ENCODE results near the gene CEP72.

The CEP72 gene

GRCh38 chr5:663436-664342 is 51.5 kb downstream of the CEP72 start:
- Histone ChIP-seq H3K27ac (ENCODE audit: low read depth, low read length, poor library complexity, severe bottlenecking) (no peak overlapping the region), H3K79me2 (ENCODE audit: insufficient read depth, low read length) (no peaks in the 10 kb centered on the region), H3K4me1 (ENCODE audit: insufficient read depth, low read length, severe bottlenecking) (no peaks in the 10 kb centered on the region), H4K20me1 (ENCODE audit: insufficient read depth, low read length) (no peaks in the 10 kb centered on the region), H2AFZ (ENCODE audit: low read length) (no peak overlapping the region), H3F3A (ENCODE audit: insufficient read depth, low read length) (no peaks in the 10 kb centered on the region), H3K9ac (ENCODE audit: low read length) (no peak overlapping the region), H3K36me3 (ENCODE audit: insufficient read depth, low read length) (peaks cover 40% of the 10 kb centered on the region), H3K27me3 (ENCODE audit: insufficient read depth, low read length) (no peaks in the 10 kb centered on the region), H3K4me2 (ENCODE audit: low read length) (no peak overlapping the region), H3K9me2 (ENCODE audit: low read depth, low read length) (no peaks in the 10 kb centered on the region), H3K4me3 (ENCODE audit: low read depth, low read length, poor library complexity, severe bottlenecking) (no peak overlapping the region), H3K9me3 (ENCODE audit: low read length) (no peaks in the 10 kb centered on the region)
- TF ChIP-seq, protein P1, sequence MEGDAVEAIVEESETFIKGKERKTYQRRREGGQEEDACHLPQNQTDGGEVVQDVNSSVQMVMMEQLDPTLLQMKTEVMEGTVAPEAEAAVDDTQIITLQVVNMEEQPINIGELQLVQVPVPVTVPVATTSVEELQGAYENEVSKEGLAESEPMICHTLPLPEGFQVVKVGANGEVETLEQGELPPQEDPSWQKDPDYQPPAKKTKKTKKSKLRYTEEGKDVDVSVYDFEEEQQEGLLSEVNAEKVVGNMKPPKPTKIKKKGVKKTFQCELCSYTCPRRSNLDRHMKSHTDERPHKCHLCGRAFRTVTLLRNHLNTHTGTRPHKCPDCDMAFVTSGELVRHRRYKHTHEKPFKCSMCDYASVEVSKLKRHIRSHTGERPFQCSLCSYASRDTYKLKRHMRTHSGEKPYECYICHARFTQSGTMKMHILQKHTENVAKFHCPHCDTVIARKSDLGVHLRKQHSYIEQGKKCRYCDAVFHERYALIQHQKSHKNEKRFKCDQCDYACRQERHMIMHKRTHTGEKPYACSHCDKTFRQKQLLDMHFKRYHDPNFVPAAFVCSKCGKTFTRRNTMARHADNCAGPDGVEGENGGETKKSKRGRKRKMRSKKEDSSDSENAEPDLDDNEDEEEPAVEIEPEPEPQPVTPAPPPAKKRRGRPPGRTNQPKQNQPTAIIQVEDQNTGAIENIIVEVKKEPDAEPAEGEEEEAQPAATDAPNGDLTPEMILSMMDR (IDR thresholded peaks at IDR 0.05; ENCODE audit: low read length): no peak
- TF ChIP-seq EZH2 (IDR thresholded peaks at IDR 0.05; ENCODE audit: borderline replicate concordance, low read length): no peak

DNA sequence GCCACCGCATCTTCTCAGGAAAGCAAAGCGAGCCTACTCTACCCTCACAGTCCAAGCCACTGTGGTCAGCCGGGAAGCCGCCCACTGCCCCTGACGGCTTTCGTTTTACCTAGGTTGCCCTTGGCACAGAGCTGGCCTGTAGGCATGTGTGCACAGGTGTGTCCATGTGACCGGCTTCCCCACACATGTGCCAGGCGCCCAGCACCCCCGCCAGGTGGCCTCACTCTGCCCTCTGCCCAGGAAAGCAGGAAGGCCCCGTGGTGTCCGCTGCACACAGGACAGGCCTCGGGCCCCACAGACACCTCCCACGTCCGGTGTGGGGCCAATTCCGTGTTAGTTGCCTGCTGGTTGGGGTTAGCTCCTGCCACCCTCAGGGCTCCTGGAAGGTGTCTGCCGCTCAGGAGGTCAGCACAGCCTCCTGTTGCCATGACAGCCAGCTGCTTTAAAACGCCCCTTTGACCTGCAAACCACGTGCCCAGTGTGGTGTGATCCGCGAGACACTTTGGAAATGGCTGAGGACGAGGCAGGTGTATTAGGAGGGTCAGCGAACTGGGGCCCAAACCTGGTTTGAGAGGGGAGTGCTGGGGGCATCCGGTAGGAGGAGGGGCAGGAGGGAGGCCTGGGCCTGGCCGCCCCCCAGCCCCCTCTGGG is 52.3 kb downstream of the CEP72 start:
- Histone ChIP-seq H3F3A (ENCODE audit: insufficient read depth, low read length) (no peaks in the 10 kb centered on the region), H3K36me3 (ENCODE audit: insufficient read depth, low read length) (peaks cover 33% of the 10 kb centered on the region), H3K4me3 (ENCODE audit: low read depth, low read length, poor library complexity, severe bottlenecking) (no peak overlapping the region), H3K9me2 (ENCODE audit: low read depth, low read length) (no peaks in the 10 kb centered on the region), H3K4me2 (ENCODE audit: low read length) (no peak overlapping the region), H4K20me1 (ENCODE audit: insufficient read depth, low read length) (no peaks in the 10 kb centered on the region), H2AFZ (ENCODE audit: low read length) (no peak overlapping the region), H3K9ac (ENCODE audit: low read length) (no peak overlapping the region), H3K9me3 (ENCODE audit: low read length) (no peaks in the 10 kb centered on the region), H3K79me2 (ENCODE audit: insufficient read depth, low read length) (no peaks in the 10 kb centered on the region), H3K27ac (ENCODE audit: low read depth, low read length, poor library complexity, severe bottlenecking) (no peak overlapping the region), H3K4me1 (ENCODE audit: insufficient read depth, low read length, severe bottlenecking) (no peaks in the 10 kb centered on the region), H3K27me3 (ENCODE audit: insufficient read depth, low read length) (no peaks in the 10 kb centered on the region)
- TF ChIP-seq, protein P1 (IDR thresholded peaks at IDR 0.05; ENCODE audit: low read length): no peak
- no peak for TF ChIP-seq EZH2 (IDR thresholded peaks at IDR 0.05; ENCODE audit: borderline replicate concordance, low read length)

GRCh38 chr5:664994-665360 is 52.8 kb downstream of the CEP72 start:
- TF ChIP-seq, protein P1 (IDR thresholded peaks at IDR 0.05; ENCODE audit: low read length): no peak
- no peak for TF ChIP-seq EZH2 (IDR thresholded peaks at IDR 0.05; ENCODE audit: borderline replicate concordance, low read length)
- no peaks in the 10 kb centered on the region for H4K20me1 ChIP-seq (ENCODE audit: insufficient read depth, low read length)
- no peak overlapping the region for H3K4me2 ChIP-seq (ENCODE audit: low read length)
- H3K27me3 ChIP-seq (ENCODE audit: insufficient read depth, low read length): no peaks in the 10 kb centered on the region
- peaks cover 28% of the 10 kb centered on the region for H3K36me3 ChIP-seq (ENCODE audit: insufficient read depth, low read length)
- H3F3A ChIP-seq (ENCODE audit: insufficient read depth, low read length): no peaks in the 10 kb centered on the region
- no peak overlapping the region for H3K27ac ChIP-seq (ENCODE audit: low read depth, low read length, poor library complexity, severe bottlenecking)
- no peak overlapping the region for H3K4me3 ChIP-seq (ENCODE audit: low read depth, low read length, poor library complexity, severe bottlenecking)
- no peaks in the 10 kb centered on the region for H3K4me1 ChIP-seq (ENCODE audit: insufficient read depth, low read length, severe bottlenecking)
- H3K9me3 ChIP-seq (ENCODE audit: low read length): no peaks in the 10 kb centered on the region
- no peaks in the 10 kb centered on the region for H3K9me2 ChIP-seq (ENCODE audit: low read depth, low read length)
- H3K79me2 ChIP-seq (ENCODE audit: insufficient read depth, low read length): no peaks in the 10 kb centered on the region
- H3K9ac ChIP-seq (ENCODE audit: low read length): no peak overlapping the region
- no peak overlapping the region for H2AFZ ChIP-seq (ENCODE audit: low read length)
